Body of pancreas (tissue), 4 donors: ENCODE measurements around the gene RRM1. TPM values are rescaled to one million over a fixed set of nuclear protein-coding genes. Genes with fewer than 3 reads are reported as not detected.

Experiments
- ATAC-seq: fragments of 150-250 bp; one replicate; pipeline ENCODE4 v1.9.1; 2016
- DNase-seq, 4 donors: peaks; one replicate each; pipeline ENCODE4 v3.0.0-alpha.2; 2019
- H3K27ac ChIP-seq, 4 donors: fragments of 200-600 bp; sonication (generic); 1 replicate in 3 of 4; 2 replicates in 1 of 4; pipeline versions ENCODE4 v1.5.1 to v1.6.1; 2016 to 2019; ENCODE audit warnings: mild to moderate bottlenecking in 1 of 4, mixed read lengths in 1 of 4, moderate library complexity in 1 of 4
- H3K27me3 ChIP-seq, 2 donors: fragments of 200-600 bp; sonication (generic); one replicate each; pipeline ENCODE4 v1.6.0; 2016; ENCODE audit warnings: mild to moderate bottlenecking in 1 of 2
- H3K36me3 ChIP-seq, 2 donors: fragments of 200-600 bp; sonication (generic); replicated peaks in 1 of 2; 2 replicates each; pipeline ENCODE4 v1.5.1; 2016; ENCODE audit warnings: low read depth in 2 of 2; ENCODE audit not compliant: insufficient read depth in 1 of 2
- H3K4me1 ChIP-seq: fragments of 200-600 bp; sonication (generic); one replicate; pipeline ENCODE4 v1.6.0; 2016
- H3K4me3 ChIP-seq, 2 donors: fragments of 200-600 bp; sonication (generic); 1 replicate in 1 of 2; 2 replicates in 1 of 2; pipeline ENCODE4 v1.5.1; 2016 to 2019
- H3K9me3 ChIP-seq, 3 donors: fragments of 200-600 bp; sonication (generic); 1 replicate in 2 of 3; 2 replicates in 1 of 3; pipeline ENCODE4 v1.5.1; 2016
- CTCF ChIP-seq, 7 experiments: fragments of 450-650 bp in 4 of 7; fragments of 200-600 bp in 3 of 7; sonication (generic) in 3 of 7; IDR thresholded peaks; one replicate each; pipeline ENCODE4 v1.5.1; 2016 to 2019; ENCODE audit warnings: antibody characterized with exemption in 7 of 7
- POLR2A ChIP-seq, 3 donors: fragments of 450-650 bp; IDR thresholded peaks; one replicate each; pipeline ENCODE4 v1.6.1; 2016; ENCODE audit warnings: antibody characterized with exemption in 3 of 3, mild to moderate bottlenecking in 2 of 3
- WGBS, 2 donors: methylation state at CpG; one replicate each; pipeline ENCODE4 v1.1.5; 2017; 5-methylcytosine and 5-hydroxymethylcytosine counted together
- intact Hi-C: fragments of 100-400 bp; cut with DNase I; formaldehyde crosslinking; loops from one replicate; pipeline ENCODE4 v1.15.1; 2023
- total RNA-seq, 2 donors: library from RNA; depleted of rRNA; stranded (reverse); fragments of >200 nt; gene quantifications; one replicate each; pipeline ENCODE4 v1.1.0, GENCODE V29; 2016

Gene RRM1
- total RNA-seq, 2 donors from 2014 or later, result 7.3 to 12.2 TPM

GRCh38 chr11:4093519-4094347 lies 866 bp upstream of the RRM1 start:
- ATAC-seq, result no peak
- no peaks in the 10 kb centered on the region for H3K36me3 ChIP-seq
- 64 to 65% methylated on average over 25 of the region's 25 CpGs for WGBS, 2 donors
- H3K4me3 ChIP-seq, result peak overlapping the region; percentile 66 to 71
- H3K27ac ChIP-seq, result peak overlapping the region; percentile 84 to 94 (median 88)
- no peaks in the 10 kb centered on the region for H3K27me3 ChIP-seq
- no peak for DNase-seq
- intact Hi-C loops, result no loop called here
- H3K4me1 ChIP-seq, result peaks cover 18% of the 10 kb centered on the region
- no peaks in the 10 kb centered on the region for H3K9me3 ChIP-seq
- TF ChIP-seq POLR2A (IDR thresholded peaks at IDR 0.05) (no peak), CTCF (IDR thresholded peaks at IDR 0.05) (no peak)

GRCh38 chr11:4095509-4096230 lies 1.1 kb downstream of the RRM1 start:
- H3K36me3 ChIP-seq, result no peaks in the 10 kb centered on the region
- no peak for DNase-seq
- H3K4me1 ChIP-seq, result peaks cover 18% of the 10 kb centered on the region
- ATAC-seq, result no peak
- intact Hi-C loops, result no loop called here
- H3K27me3 ChIP-seq, result no peaks in the 10 kb centered on the region
- no peaks in the 10 kb centered on the region for H3K9me3 ChIP-seq
- TF ChIP-seq POLR2A (IDR thresholded peaks at IDR 0.05), result no peak
- no peak for TF ChIP-seq CTCF (IDR thresholded peaks at IDR 0.05)
- H3K4me3 ChIP-seq, result peak overlapping the region in 1 of 2 donors; percentile 71
- peak overlapping the region; percentile 84 to 94 (median 88) for H3K27ac ChIP-seq
- 10 to 20% methylated on average over 10 of the region's 10 CpGs for WGBS, 2 donors

- peaks cover 18% of the 10 kb centered on the region for H3K4me1 ChIP-seq
- H3K9me3 ChIP-seq, result no peaks in the 10 kb centered on the region
- no peak for ATAC-seq
- no peak overlapping the region for H3K4me3 ChIP-seq
- H3K36me3 ChIP-seq, result peaks cover 0 to 4% of the 10 kb centered on the region in 2 donors
- intact Hi-C loops, result no loop called here
- TF ChIP-seq CTCF (IDR thresholded peaks at IDR 0.05) (no peak), POLR2A (IDR thresholded peaks at IDR 0.05) (no peak)
- 84 to 88% methylated on average over 4 of the region's 4 CpGs for WGBS, 2 donors
- H3K27me3 ChIP-seq, result no peaks in the 10 kb centered on the region
- no peak for DNase-seq
- H3K27ac ChIP-seq, result no peak overlapping the region
These were observed 3.5 kb downstream of the RRM1 start for GRCh38 chr11:4098026-4098621.

- H3K27me3 ChIP-seq, result no peaks in the 10 kb centered on the region
- TF ChIP-seq POLR2A (IDR thresholded peaks at IDR 0.05) (no peak), CTCF (IDR thresholded peaks at IDR 0.05) (no peak)
- ATAC-seq (no peak), DNase-seq (no peak)
- no peaks in the 10 kb centered on the region for H3K9me3 ChIP-seq
- WGBS, 2 donors, result 89 to 95% methylated on average over 4 of the region's 4 CpGs
- no peak overlapping the region for H3K27ac ChIP-seq
- peaks cover 0 to 13% of the 10 kb centered on the region in 2 donors for H3K36me3 ChIP-seq
- intact Hi-C loops, result no loop called here
- H3K4me3 ChIP-seq, result no peak overlapping the region
- H3K4me1 ChIP-seq, result peaks cover 10% of the 10 kb centered on the region
These were observed 8.1 kb downstream of the RRM1 start for GRCh38 chr11:4102711-4103110.
